HG03575 (cell line): Measurements from ENCODE around the gene FBXO15.

Source experiments
- ATAC-seq: cut with Tn5 transposase; IDR thresholded peaks from one replicate; pipeline ENCODE4 v1.9.1; 2021; ENCODE audit not compliant: unreplicated experiment, insufficient number of reproducible peaks, low FRiP score; ENCODE audit errors: extremely low read depth

Gene FBXO15, protein sequence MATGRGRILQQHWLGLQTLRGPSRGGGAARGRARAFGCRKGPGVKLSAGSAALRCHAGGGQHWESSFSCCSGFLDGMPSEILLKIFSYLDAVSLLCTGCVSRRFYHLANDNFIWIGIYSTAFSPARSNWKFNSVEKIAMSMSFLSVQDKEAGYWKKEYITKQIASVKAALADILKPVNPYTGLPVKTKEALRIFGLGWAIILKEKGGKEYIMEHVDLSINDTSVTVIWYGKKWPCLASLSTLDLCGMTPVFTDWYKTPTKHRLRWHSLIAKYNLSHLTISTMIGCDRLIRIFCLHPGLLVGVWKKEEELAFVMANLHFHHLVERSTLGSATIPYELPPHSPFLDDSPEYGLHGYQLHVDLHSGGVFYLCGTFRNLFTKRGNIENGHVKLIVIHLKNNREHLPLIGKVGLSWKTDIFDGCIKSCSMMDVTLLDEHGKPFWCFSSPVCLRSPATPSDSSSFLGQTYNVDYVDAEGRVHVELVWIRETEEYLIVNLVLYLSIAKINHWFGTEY

DNA sequence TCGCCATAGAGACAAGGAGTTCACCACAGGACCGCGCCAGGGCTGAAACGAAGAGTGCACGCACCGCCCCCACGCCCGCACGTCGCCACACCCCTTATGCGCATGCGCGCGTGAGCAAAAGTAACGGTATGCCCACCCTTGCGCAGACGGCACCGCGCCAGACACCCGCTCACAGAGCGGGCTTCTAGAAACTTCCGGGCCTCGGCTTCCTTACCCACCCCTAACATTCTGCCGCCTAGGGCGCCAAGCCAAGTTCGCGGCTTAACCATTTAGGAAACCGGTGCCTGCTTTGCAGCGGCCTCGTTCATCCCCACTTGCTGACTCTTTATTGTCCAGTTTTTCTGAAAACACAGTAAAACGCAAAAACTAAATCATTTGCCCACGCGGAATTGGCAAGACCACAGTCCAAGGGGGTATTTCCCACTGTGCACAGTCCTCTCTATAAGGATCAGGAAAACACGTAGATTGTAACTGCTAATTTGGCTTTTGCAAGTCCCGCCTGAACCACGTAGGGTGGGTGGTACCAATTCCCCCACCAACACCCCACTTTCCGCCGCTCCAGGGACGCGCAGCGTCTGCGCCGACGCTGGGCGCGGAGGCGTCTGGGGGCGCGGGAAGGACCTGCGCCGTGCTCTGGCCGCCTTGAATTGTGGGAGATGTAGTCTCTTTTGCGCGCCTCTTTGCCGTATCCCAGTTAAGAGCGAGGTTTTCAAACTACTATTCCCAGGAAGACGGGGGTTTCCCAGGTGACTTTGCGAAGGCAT is at the start of gene FBXO15, which contains the start of gene TIMM21:
TSS of gene FBXO15 (minus strand) at position 56 of the 764 bp plus-strand sequence. CDS start at position 7, 49 bp downstream.
TSS of gene TIMM21 (plus strand) at position 745 of the 764 bp plus-strand sequence. CDS start 286 bp downstream, outside the sequence.
- peak; percentile 80 for ATAC-seq

DNA sequence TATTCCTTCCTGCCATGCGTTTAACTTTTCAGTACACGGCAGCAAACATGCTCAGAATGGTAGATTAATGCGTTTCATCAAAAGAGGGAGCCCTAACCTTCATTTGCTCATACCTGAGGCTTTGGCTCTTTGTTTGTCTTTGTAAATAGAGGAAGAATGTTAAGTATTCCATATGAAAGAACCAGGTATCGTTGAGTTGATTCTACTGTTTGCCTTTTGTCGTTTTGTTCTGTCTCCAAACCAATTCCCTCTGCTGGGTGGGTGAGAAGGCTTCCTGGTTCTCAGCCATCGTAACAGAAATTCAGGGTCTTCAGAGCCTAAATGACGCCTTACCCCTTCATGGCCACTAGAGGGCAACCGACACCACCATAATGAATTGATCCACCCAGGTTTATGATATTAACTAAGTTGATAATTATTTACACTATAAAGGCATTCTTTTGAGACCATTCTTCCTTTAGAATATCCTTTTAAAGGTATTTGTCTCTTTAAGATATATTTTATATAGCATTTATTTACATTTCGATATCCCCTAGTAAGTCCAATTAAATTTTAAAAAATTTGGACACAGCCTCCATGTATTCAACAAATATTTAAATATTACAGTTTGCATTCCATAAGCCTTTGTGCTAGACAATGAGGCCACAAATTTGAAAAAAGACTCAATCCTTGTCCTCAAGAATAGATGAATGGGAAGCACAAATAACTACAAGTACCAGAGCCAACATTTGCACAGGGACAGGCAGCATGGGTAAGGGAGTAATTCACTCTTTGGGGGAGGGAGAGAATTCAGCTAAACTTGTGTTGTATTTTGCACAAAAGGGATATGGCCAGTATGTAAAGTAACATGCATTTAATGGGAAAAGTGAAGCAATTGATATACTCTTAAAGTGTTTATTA is 48.8 kb upstream of the FBXO15 start:
- peak; percentile 85 for ATAC-seq

DNA sequence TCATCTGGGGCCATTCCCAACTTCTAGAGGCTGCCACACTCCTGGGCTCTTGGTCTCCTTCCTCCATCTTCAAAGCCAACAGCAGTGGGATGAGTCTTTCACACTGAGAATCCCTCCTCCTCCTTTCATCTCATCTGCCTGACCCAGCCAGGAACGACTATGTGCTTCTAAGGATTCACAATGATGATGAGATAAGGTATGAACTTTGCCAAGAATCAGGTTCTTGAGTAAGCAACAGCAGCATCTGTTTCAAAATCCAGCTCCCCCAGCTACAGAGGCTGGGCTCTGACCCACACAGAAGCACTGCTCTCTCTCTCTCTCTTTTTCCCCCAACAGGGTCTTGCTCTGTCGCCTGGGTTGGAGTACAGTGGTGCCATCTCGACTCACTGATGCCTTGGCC is 47.1 kb upstream of the FBXO15 start:
- ATAC-seq, result no peak

DNA sequence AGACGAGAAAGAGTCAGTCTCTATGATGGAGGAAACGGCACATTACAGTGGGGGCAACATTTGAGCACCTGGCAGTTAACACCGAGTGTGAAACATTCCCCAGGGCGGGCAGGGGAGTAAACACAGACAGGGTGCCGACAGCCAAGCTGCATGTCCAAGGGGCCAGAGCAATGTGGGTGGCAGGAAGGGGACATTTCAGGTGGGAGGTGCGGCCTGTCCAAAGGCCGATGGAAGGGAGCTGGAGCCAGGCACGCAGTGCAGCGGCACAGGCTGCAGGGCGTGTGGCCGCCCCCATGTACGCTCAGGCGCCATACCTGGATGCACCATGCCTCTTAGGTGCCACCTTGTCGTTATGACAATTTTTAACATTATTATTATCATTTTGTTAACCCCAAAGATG is 43.9 kb upstream of the FBXO15 start:
- no peak for ATAC-seq

DNA sequence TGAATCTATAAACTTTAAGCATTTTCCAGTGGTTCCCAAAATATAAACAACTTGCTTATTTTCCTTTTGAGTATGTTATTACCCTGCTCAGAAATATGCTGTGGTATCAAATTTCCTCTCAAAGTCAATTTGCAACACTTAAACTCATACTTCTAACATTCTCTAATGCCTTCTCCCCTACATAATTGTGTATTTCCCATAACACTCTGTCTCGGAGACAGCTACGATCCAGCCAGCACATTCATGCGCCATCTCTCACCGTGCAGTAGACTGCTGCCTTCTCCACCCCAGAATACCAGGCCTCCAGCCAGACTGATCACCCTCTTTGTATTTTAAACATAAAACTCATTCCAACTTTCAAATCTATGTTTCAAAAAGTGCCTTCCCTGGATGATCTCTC is 42.5 kb upstream of the FBXO15 start:
- no peak for ATAC-seq

DNA sequence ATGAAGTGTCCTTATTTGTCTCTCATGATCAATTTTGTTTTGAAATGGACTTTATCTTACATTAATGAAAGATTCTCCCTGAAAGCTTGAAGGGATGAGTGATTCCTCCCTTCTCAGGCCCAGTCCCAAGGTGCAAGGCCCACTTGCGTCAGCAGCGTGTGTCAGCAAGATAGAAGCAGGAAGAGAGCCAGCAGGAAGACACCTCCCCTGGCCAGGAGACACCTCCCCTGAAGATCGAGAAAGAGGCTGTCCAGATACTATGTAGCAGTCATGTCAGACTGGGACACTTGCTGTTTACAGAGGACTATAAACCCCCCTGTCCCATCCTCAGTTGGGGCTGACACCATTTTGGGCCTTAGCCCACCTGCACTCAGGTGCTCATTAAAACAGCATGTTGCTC is 39.0 kb upstream of the FBXO15 start:
- no peak for ATAC-seq

DNA sequence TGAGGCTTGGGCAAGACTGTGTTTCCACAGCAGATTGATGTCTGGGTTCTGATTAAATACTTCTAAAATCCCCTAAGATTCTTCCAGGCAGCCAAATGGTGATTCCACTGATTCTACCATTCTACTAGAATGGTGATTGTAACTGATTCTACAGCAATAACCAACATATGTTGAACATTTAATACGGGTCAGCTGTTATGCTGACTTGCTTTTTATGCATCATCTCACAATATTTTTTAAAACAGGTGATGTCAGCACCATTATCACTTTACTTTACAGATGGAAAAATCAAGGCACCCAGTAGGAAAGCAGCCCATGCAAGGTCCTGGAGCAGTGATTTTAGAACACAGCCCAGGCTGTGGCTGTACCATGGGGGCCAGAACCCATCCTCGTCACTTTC is 38.2 kb upstream of the FBXO15 start:
- no peak for ATAC-seq

DNA sequence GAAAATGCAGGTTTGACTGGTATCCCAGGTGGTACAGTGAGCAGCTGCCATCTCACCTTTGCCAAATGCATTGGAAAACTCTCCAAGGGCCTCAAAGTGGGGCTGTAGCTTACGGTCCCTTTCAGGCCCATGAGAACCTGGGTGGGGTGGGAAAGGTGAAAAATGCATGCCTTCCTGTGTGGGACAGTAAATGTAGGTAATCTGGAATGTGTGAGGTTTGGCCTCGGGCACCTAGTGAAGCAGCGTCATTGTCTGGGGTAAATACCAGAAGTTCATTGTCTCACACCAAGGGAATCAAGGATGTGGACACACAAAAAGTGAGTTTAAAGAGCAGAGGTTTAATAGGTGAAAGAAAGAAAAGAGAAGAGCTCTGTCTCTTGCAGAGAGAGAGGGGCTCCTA is 37.2 kb upstream of the FBXO15 start:
- ATAC-seq, result no peak

DNA sequence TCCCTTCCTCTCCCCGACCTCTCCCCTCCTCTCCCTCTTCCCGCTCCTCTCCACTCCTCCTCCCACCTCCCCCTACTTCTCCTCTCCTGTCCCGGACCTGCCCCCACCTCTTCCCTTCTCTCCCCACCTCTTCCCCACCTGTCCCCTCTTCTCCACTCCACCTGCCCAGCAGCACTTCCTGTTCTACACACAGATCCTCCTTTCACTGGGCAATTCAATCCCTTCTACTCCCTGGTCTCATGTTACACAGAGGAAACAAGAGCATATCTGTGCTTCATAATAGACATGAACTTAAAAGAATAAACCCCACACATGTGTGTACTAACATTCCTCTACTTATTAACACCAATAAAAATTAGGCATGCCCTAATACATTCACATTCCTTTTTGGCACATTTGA is 35.5 kb upstream of the FBXO15 start:
- ATAC-seq, result no peak

DNA sequence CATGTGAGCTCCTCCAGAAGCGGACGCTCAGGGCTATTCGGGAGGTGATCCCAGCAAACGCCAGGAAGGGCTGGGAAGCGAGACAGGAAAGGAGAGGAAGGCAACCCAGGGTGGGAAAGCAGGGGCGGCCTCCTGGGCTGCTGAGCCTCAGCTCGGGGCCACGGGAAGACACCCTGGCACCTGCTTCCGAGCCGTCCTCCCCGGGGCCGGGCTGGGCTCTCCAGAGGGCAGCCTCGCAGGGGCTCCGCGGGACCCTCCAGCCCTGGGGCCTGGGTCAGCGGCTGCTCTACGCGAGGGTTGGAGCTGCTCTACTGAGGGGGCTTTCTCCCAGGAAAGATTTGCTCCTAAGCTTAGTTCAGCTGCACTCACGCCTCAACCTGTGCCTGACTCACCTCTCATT is 34.7 kb upstream of the FBXO15 start:
- ATAC-seq, result no peak

DNA sequence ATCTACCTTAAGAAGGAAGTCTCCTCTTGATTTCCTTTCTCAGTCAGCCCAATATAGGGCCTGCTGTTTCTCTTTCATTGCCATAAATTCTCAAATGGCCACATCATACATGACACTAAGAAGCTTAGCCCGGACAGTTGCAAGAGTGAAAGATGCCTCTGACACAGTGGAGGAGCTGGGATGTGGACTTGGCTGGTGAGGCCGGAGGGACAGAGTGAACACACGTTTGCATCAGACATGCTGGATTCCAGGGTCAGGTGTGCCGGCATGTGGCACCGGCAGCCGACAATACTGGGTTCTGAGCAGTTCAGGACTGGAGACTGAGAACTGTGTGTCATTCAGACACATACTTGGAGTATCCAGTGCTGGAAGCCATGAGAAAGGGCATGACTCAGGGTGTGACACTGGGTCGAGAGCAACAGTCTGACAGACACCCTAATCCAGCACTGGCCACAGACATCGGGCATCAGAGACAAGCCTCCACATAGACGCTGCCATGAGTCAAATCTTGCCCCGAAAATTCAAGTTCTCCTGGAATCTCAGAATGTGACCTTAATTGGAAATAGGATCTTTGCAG is 32.1 kb upstream of the FBXO15 start:
- no peak for ATAC-seq

DNA sequence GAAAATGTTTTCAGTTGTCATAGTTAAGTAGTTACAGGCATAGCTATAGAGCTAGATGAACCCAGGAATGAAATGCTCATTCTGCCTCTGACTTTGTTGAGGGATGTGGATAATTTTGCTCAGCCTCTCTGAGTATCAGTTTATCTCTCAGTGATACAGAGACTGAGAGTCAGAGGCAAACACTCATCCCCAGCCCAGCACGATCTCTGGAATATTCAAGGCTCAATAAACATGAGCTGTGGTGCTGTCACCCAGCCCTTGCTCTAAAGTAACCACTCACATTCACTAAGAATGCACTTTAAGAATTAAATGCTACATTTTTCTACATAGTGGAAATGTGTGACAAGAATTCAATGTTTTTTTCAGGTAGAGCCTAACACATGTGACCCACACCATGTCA is 31.2 kb upstream of the FBXO15 start:
- no peak for ATAC-seq

DNA sequence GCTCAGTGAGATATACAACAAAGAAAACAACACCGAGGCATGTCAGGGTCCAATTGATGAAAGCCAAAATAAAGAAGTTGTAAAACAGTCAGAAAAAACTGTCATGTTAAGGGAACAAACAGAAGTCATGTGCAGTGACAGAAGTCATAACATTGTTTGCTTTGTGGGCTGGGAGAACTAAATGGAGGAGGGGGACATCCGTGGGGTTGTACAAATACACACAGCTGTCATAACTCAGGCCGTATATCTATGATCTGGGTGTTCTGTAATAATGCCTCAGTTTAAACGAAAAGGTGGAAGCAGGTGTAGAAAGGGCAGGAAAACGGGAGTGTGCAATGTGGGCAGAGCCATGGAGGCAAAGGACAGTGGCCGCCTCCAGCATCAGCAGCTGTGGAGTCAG is 28.0 kb upstream of the FBXO15 start:
- ATAC-seq, result no peak

DNA sequence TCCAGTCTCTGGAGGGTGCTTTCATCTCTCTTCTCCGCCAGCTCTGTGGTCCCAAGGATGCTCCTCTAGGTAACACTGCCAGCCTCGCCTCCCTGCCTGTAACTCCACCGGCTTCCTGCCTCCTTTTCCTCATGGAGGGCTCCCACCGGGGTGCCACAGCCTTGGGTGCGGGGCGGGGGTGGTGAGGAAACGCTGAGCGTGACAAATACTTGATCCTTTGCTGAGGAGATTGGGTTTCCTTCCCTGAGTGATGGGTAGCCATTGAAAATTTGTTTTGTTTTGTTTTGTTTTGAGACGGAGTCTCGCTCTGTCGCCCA is 25.8 kb upstream of the FBXO15 start:
- ATAC-seq, result no peak

DNA sequence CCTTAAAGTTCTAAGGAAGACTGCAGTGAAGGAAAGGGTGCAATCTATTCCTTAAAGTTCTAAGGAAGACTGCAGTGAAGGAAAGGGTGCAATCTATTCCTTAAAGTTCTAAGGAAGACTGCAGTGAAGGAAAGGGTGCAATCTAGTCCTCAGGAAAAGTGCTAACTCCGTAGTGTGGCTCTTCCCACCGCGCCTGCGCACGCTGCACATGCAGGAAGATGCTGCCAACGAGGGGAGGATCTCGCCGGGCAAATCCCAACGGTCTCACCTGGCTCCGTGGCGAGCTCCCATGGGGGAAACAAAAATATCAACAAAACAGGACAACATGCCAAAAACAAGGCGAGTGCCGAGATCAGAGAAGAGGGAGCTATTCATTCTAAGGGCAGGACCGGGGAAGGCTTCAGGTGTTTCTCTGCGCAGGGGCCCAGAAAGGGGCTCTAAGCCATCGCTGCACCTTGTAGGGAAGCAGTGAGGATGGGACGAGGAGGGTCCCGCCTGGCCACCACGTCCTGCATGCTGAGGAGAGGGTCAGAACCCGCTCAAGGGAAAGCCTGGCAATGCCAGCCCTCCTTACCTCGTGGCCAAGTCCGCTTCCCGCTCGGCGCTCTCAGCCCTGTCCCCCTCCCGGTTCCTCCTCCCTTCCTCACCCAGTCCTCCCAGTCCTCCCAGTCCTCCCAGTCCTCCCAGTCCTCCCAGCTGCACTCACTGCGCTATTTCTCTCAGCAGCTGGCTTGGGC is 25.2 kb upstream of the FBXO15 start:
- ATAC-seq, result no peak

DNA sequence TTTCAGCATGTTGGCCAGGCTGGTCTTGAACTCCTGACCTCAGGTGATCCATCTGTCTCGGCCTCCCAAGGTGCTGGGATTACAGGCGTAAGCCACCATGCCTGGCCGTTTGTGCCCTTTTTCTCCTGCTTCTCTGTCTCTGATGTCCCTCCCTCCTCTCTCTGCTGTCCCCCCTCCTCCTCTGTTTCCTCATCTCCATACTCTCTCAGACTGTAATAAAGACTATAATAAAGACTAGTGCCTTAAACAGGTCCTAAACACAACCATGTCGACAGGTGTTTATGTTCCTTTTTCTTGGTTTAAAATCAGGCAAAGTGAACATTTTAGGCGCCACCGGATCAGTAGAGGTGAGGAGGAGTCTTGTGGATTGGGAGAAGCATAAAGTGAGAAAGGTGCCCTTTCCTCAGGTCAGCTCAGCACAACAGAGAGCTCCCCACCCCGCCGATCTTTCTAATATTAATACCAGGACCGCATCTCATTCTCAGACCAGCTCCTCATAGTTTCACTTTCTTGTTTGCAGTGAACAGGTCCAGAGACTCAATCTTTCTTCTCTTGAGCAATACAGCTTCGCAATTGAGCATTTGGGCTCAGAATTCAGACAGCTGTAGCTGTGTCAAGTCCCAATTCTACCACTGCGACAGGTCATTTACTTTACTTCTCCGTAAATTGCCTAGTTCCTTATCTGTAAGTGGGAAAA is 24.4 kb upstream of the FBXO15 start:
- ATAC-seq, result peak; percentile 92

DNA sequence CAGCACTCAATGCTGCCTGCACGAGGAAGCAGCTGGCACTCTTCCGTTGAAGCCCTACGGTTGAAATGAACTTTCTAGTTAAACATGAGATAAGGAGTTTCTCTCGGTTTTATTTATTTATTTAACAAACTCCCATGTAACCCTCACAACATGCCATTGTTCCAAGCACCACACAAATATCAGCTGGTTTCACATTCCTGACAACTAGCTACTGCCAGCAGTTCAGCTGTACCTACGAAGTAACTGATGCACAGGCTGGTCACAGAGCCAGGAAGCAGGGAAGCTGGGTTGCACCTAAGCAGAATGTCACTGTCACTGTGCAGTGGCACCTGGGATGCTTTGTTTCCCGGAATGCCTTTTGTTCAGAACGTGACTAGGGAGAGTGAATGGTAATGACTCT is 18.8 kb upstream of the FBXO15 start:
- no peak for ATAC-seq
